NK-92 (cell line): ENCODE data around the gene DYRK3.
A peak's percentile ranks its signal among the peaks of the same experiment; 100 is the strongest.
"Not testable (repeated sequence)": the region's sequence is repeated elsewhere in the genome, so short reads cannot be mapped to it uniquely, and the experiment has no call there.

Source experiments
- DNase-seq: peaks from one replicate; lab custom pipeline; 2025; ENCODE audit not compliant: unreplicated experiment; lab: John Stamatoyannopoulos, UW

The DYRK3 gene

DNA sequence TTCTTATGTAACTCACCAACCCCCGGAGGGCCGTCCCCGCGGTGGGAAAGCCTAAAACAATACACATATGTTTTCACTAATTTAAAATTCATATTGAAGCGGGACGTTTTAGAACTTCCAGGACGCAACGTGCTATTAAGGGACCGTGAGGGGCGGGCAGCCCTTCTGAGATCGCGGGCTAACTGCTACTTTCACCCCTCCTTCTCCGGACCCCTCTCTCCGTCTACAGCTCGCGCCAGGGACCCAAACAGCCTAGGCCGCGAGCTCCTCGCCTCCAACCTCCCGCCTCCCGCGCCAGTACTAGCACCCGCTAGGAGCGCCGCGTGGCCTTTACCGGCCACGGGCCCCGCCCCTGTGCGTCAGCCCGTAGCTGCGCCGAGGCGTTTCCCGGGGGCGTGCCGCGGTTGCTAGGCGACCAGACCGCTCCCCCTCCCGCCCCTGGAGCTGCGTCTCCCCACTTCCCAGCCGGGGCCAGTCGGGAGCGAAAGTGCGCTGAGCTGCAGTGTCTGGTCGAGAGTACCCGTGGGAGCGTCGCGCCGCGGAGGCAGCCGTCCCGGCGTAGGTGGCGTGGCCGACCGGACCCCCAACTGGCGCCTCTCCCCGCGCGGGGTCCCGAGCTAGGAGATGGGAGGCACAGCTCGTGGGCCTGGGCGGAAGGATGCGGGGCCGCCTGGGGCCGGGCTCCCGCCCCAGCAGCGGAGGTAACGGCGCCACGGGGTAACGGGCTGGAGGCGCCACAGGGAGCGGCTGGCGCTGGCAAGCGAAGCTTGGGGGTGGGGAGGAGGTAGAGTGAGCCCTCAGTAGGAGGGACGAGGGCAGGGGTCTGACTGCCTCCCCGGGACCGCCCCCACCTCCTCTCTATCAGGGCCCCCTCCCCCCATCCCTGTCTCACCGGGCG lies at the start of gene DYRK3:
DYRK3 (plus strand) TSS at position 457 of the 898 bp plus-strand sequence; CDS start at position 625, 168 bp downstream.
- peak; percentile 19 for DNase-seq

DNA sequence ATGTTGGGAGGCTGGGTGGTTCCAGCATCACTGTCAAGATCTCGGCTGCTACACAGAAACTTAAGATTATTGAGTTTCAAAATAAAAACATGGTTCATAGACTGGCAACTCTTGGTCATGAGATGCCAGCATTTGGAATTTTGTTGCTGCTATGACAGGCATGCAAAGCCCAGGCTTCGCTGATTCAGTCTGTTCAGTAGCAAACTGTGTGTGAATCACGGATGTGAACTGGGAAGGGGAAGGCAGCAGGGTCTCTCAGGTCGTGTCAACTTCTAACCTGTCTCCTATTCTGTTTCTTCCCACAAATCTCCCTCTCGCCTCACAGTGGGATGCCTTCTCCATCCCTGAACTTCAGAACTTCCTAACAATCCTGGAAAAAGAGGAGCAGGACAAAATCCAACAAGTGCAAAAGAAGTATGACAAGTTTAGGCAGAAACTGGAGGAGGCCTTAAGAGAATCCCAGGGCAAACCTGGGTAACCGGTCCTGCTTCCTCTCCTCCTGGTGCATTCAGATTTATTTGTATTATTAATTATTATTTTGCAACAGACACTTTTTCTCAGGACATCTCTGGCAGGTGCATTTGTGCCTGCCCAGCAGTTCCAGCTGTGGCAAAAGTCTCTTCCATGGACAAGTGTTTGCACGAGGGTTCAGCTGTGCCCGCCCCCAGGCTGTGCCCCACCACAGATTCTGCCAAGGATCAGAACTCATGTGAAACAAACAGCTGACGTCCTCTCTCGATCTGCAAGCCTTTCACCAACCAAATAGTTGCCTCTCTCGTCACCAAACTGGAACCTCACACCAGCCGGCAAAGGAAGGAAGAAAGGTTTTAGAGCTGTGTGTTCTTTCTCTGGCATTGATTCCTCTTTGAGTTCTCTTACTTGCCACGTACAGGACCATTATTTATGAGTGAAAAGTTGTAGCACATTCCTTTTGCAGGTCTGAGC lies 48.6 kb upstream of the DYRK3 start:
- DNase-seq, result no peak

DNA sequence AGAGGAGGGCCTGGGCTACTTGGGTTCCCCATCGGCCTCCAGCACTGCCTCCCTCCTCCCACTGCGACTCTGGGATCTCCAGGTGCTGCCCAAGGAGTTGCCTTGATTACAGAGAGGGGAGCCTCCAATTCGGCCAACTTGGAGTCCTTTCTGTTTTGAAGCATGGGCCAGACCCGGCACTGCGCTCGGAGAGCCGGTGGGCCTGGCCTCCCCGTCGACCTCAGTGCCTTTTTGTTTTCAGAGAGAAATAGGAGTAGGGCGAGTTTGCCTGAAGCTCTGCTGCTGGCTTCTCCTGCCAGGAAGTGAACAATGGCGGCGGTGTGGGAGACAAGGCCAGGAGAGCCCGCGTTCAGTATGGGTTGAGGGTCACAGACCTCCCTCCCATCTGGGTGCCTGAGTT lies 47.4 kb upstream of the DYRK3 start:
- no peak for DNase-seq

DNA sequence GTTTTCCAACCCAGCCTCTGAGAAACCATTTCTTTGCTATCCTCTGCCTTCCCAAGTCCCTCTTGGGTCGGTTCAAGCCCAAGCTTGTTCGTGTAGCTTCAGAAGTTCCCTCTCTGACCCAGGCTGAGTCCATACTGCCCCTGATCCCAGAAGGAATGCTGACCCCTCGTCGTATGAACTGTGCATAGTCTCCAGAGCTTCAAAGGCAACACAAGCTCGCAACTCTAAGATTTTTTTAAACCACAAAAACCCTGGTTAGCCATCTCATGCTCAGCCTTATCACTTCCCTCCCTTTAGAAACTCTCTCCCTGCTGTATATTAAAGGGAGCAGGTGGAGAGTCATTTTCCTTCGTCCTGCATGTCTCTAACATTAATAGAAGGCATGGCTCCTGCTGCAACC lies 46.8 kb upstream of the DYRK3 start:
- DNase-seq, result no peak

DNA sequence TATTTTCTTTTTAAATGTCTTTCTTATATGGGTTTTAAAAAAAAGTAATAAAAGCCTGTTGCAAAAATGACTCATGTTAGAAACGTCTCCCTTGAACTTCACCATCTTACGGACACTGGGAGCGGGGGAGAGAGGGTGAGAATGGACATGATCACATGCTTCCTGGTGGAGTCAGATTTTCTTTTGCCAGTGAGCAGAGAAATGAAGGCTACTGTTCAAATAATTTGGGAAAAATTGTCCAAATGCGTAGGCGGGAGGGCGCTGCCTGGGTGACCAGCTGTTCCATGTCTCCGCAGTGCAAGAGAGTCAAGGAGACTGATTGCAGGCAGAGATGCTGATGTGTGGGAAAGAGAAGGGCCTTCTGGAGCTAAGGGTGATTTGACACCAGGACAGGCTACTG lies 46.1 kb upstream of the DYRK3 start:
- no peak for DNase-seq

DNA sequence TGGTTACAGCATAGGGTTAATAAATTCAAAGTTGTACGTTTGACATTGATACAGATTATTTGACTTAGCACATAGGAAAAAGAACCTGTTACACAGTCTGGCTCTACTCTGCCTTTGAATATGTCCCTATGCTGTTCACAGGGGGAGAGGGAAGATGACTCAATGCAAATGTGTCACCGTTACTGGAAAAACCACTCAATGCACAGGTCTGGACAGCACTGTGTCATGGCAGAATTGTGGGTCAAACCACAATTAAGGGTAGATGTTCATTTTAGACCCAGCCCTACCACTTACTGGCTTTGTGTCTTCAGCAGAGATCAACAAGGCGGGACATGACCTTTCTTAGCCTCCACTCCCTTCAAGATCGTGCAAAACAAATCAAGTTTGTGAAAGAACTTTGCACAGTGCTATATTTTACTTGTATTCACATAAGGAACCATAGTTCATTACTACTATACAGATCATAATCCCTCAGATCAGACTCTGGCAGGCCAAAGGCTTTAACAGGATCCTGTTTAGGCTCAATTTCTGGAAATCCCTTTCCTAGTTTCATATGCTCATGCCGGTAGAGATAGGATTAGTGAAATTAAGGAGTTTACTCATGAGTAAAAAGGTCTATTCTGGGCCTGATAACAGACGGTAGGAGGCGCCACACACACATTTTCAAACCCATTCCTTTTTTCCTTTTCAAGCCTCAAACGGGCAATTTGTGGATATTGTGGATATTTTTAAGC lies 45.1 kb upstream of the DYRK3 start:
- DNase-seq, result no peak

DNA sequence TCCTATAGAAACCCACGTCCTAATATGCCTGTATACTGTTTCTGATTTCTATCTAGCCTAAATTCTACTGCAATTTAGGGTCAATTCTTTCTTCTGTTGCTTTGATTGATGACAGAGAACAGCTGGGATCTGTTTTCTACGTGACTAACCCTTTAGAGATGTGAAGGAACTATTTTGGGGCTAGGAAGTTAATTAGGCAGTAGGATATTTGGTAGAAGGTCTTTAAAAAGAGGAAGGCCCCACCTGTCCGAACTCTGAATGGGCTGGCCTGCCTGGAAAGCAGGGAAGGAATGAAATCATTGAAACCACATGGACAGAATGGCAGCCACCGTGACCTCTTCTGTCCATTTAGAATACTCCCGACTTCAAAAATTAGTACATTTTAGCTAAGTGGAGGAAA lies 44.1 kb upstream of the DYRK3 start:
- DNase-seq, result no peak

DNA sequence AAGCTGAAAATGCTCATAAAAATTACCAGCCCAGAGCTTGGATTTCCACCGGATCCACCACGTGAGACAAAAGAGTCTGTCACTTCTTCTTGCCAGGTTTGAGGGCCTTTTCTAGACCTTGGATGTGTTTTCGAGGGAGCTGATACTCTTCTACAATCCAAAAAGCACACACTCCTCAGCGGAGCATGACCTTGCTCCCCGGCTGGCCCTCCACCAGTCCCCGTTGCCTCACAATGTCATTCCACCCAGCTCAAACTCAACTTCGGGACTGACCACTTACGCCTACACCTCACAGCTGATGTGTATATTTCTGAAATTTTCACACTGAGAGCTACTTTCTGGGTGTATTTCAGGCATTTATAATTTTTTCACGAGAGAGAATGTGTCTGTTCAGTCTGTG lies 43.6 kb upstream of the DYRK3 start:
- no peak for DNase-seq

DNA sequence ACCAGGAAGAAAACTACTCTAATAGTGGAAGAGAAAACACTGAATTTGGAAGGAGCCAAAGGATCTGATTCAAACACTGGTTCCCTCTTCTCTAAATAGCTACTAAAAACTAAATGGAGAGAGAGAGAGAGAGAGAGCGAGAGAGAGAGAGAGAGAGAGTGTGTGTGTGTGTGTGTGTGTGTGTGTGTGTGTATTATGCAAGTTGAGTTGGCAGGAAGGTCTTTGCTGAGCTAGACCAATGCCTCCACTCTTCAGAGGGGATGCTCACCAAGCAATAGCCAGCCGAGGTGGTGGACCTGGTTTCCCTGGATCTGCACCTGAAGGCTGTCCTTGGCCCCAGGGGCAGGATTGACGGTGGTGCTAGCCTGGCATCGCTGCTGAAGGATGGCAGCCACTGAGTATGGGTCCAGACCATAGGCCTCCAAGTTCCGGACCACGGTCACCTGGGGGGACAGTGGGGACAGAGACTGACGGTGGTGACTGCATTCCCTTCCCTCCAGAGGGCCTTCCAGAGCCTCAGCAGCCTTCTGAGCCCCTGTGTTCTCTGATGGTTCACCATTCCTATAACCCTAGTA lies 41.9 kb upstream of the DYRK3 start:
- DNase-seq, result no peak

DNA sequence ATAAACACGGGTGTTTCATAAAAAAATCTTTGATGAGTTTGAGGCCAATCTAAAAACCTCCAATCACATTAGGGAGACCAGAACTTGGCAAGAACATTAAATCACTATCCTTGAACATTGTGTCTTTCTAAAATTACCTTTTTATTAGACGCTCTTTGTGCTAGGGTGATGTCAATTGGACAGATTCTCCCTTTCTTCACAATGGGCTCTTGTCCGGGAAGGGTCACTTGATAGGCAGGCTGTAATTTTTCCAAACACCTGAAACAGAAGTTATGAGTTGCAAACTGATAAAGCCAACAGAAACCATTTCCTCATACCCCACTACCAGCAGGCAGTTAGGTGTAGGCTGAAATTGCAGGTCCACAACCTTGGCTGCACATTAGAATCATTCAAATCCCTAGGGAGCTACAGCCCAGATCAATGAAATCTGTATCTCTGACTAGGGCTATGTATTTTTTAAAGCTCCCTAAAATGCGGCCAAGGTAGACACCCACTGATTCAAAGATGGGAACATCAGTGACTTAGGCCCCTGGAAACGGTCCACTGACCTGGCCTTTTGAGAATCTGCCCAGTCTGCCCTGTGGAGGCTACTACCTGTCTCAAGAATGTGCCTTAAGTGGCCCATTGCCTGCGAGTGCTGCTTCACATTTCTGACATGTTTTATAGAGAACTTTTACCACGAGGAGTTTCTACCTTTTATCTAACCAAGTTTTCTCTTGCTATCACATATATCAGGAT lies 39.6 kb upstream of the DYRK3 start:
- no peak for DNase-seq

DNA sequence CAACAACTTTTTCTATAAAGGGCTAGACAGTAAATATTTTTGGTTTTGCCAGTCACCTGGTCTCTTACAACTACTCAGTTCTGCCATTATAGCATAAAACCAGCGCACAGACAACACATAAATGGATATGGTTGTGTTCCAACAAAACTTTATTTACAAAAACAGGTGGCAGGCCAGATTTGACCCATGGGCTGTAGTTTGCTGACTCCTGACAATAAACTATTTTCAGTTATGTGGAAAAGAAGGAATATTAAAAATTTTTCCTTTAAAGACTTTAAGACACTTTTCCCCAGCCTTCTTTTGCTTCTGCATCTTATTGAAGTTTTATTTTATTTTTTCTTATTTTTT lies 39.0 kb upstream of the DYRK3 start:
- DNase-seq, result no peak

DNA sequence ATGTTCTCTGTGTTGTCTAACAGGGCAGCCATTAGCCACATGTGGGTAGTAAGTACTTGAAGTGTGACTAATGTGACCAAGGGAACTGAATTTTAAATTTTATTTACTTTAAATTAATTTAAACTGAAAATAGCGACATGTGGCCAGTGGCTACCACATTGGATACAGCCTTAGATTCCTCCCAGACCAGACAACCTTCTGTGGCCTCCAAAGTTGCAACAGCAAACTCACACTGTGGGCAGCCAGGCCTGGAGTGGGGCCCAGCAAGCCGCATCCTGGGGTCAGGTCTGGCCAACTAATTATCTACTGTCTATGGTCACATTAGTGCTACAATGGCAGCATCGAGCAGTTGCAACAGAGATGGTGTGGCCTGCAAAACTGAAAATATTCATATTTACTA lies 34.8 kb upstream of the DYRK3 start:
- no peak for DNase-seq

DNA sequence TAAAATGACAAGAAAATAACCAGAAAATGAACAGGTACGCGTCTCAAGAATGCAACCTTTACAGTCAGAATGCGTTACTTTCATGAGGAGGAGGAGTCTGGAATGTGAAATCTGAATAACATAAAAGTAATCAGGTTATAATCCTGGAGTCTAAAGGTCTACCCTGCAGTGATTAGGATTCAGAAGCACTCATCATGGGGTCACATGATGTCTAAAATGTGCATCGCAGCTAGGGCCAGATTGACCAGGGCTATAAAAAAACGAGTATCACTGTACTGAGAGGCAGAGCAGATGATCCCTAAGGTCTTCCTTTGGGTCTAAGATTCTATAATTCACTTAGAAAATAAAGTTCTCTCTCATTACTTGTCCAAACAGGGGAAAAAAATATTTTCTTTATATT lies 30.5 kb upstream of the DYRK3 start:
- no peak for DNase-seq

DNA sequence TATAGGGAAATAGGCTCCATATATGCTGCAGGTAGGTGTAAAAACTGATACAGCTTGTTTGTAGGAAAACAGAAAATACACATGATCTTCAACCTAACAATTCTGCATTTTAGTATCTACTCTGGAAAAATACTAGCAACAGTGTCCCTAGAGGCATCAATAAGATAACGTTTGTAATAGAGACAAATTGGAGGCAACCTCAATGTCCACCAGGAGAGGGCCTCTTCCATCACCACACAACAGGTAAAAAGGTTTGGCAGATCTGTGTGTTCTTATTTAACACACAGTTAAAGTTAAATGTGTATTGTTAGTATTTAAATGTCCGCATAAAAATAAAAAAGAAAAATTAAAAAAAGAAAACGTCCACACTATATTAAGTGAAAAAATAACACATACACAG lies 28.5 kb upstream of the DYRK3 start:
- DNase-seq, result no peak

DNA sequence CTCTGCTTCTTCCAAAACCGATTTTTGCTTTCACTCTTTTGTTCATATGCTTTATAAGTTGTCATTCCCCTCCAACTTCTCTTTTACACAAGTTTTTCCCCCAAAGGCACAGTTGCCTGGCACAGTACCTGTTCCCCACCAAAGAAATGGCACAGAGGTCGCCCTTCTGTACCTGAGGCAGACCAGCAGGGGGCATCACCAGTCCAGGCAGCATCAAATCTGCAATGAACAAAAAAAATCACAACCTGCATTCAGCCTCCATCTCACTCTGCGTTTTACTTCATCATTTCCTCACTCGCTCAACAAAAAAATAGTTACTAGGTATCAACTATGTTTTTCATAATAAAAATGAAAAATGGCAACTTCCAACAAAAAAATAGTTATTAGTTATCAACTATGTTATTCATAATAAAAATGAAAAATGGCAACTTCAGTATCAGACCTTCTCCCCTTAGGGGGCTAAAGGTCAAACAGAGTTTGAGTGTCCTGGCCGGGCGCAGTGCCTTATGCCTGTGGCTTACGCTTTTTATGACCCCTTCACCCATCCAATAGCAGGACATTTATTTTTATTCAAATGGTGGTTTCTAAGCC lies 27.1 kb upstream of the DYRK3 start:
- DNase-seq, result no peak

DNA sequence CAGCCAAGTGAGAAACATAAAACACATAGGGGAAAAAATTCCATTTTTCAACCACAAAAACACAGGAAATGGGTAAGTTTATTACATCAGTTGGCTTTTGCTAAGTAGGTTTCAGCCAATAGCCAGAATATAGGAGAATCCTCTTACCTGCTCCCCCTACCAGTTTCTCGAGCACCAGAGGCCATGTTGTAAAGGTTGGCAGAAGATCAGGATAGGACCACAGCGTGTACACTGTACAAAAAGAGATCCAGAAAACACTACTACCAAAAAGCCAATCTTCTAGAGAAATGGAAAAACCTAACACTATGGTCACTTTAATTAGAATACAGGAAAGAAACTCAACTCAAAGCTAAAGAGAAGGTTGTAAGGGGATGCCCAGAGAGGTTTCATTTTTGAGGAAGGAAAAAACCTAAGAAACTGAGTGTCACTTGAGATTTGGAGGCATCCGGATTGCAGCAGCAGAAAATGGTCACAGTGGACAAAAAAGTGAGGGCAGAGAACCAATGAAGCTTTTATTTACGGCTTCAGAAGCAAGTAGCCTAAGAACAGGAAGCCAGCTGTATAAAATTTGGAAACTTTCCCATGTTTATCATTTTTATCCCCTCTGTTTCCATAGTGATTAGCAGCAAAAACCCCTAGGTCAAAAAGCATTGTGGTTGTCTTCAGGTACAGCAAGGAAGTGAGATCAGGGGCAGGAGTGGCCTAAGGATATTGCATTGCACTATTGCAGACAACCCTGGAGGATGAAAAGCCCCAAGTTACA lies 25.9 kb upstream of the DYRK3 start:
- no peak for DNase-seq

DNA sequence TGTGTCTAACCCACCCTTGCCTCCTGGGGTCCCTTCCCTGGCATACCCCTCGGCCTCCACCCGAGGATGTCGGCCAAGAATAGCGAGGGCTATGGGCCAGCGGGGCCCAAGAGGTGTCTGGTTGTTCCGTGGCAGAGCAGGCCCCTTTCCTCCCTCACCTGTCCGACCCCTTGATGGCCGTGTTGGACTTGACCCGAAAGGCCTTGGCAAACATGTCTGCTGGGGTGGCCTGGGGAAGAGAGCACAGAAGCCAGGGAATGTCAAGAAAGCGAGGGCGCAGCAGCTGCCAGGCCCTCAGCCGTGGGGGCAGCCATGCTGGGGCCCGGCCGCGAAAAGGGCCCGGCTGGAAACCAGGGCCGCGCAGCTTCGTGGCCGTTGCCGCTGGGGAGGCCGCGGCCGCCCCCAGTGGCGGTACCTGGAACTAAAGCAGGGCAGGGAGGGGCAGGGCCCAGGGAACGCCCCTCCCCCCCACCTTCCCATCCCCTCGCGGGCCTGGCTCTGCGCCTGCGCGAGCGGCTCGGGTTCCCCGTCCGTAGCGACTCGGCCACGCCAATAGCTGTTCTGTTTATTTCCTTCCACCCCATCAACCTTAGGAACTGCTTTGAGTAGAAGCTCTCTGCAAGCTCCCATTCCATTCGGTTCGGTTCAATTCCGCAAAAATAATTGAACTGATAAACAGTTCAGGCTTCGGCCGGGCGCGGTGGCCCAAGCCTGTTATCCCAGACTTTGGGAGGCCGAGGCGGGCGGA lies 23.0 kb upstream of the DYRK3 start, which contains the start of gene EIF2D:
EIF2D (minus strand) TSS at position 337 of the 748 bp plus-strand sequence; CDS start at position 214, 123 bp downstream.
- DNase-seq, result peak; percentile 56

DNA sequence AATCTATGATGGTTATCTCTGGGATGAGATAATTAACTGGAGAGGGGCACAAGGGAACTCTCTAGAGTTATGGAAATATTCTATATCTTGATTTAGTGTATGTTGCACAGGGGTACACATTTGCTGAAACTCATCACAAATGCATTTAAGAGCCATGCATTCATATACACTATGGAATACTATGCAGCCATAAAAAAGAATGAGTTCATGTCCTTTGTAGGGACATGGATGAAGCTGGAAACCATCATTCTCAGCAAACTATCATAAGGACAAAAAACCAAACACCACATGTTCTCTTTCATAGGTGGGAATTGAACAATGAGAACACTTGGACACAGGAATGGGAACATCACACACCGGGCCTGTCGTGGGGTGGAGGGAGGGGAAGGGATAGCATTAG lies 8.9 kb upstream of the DYRK3 start:
- DNase-seq, result not testable (repeated sequence)
